ACHN (cell line): ENCODE results near the gene GRID1.

Experiments
- DNase-seq: peaks from one replicate; pipeline ENCODE4 v3.0.0-alpha.2; 2015
- in situ Hi-C: cut with HindIII; loops from 2 replicates; pipeline ENCODE4 v1.10.0; 2017; ENCODE audit warnings: low sequenced_read_pairs, low pct_ligation_motif_present, low pct_unique_long_range_greater_than_20kb

Gene GRID1

GRCh38 chr10:85580585-85580984 lies 786.0 kb downstream of the GRID1 start:
- in situ Hi-C loops = no loop called here

GRCh38 chr10:85578860-85579259 lies 787.7 kb downstream of the GRID1 start:
- in situ Hi-C loops = no loop called here
- no peak for DNase-seq

More at GRCh38 chr10:85580585-85580984, 786.0 kb downstream of the GRID1 start:
- DNase-seq = no peak

GRCh38 chr10:85575441-85575840 lies 791.2 kb downstream of the GRID1 start:
- no peak for DNase-seq
- in situ Hi-C loops = no loop called here

GRCh38 chr10:85570871-85571270 lies 795.7 kb downstream of the GRID1 start:
- in situ Hi-C loops = no loop called here
- DNase-seq = no peak

- no peak for DNase-seq
- in situ Hi-C loops = no loop called here
Observed at GRCh38 chr10:85565381-85565780, 801.2 kb downstream of the GRID1 start.

GRCh38 chr10:85558533-85558932 lies 808.1 kb downstream of the GRID1 start:
- no peak for DNase-seq
- in situ Hi-C loops = no loop called here

GRCh38 chr10:85557706-85558105 lies 808.9 kb downstream of the GRID1 start:
- DNase-seq = no peak
- in situ Hi-C loops = no loop called here

GRCh38 chr10:85557077-85557476 lies 809.5 kb downstream of the GRID1 start:
- in situ Hi-C loops = no loop called here

More at GRCh38 chr10:85557077-85557476, 809.5 kb downstream of the GRID1 start:
- no peak for DNase-seq
